WTC11 (cell line): ENCODE results near the gene TTLL13. TPM values are rescaled to one million over a fixed set of nuclear protein-coding genes. Genes with fewer than 3 reads are reported as not detected.

Experiments used
- ATAC-seq: fragments of 200-7000 bp; cut with Tn5 transposase; 2 replicates; pipeline ENCODE4 v1.10.0; 2021; ENCODE audit warnings: mild to moderate bottlenecking, moderate library complexity
- CTCF ChIA-PET: fragments of 300-600 bp; sonication (Branson Sonifier 250); formaldehyde crosslinking; loops from one replicate; lab custom pipeline; 2021; ENCODE audit warnings: antibody characterized with exemption; lab: Charles Lee
- POLR2A ChIA-PET: fragments of 350-600 bp; sonication (Branson Sonifier 250); formaldehyde crosslinking; loops from one replicate; lab custom pipeline; 2021; ENCODE audit warnings: antibody characterized with exemption; lab: Charles Lee
- DNase-seq: peaks from one replicate; pipeline ENCODE4 v3.0.0; 2021; ENCODE audit warnings: low spot score
- H3K27ac Mint-ChIP-seq: 2 replicates; pipeline ENCODE4 v1.8.0; 2021; ENCODE audit warnings: mixed read lengths
- H3K27me3 Mint-ChIP-seq: 2 replicates; pipeline ENCODE4 v1.8.0; 2021; ENCODE audit warnings: low read depth, mild to moderate bottlenecking, moderate library complexity, mixed read lengths
- H3K36me3 Mint-ChIP-seq: 2 replicates; pipeline ENCODE4 v1.8.0; 2021; ENCODE audit warnings: mixed read lengths
- H3K4me1 Mint-ChIP-seq: 2 replicates; pipeline ENCODE4 v1.8.0; 2022; ENCODE audit warnings: mixed read lengths
- H3K4me3 Mint-ChIP-seq: 2 replicates; pipeline ENCODE4 v1.8.0; 2021; ENCODE audit warnings: mild to moderate bottlenecking, moderate library complexity, mixed read lengths
- H3K9me3 Mint-ChIP-seq: 2 replicates; pipeline ENCODE4 v1.8.0; 2021; ENCODE audit warnings: mixed read lengths
- ESRRA ChIP-seq: sonication (generic); formaldehyde crosslinking; IDR thresholded peaks from 2 replicates; pipeline ENCODE4 v1.8.1; 2022; ENCODE audit warnings: mild to moderate bottlenecking, missing genetic modification reagents, borderline replicate concordance
- FOXP1 ChIP-seq: sonication (generic); formaldehyde crosslinking; IDR thresholded peaks from 2 replicates; pipeline ENCODE4 v1.8.0; 2022; ENCODE audit warnings: missing genetic modification reagents, mild to moderate bottlenecking, moderate library complexity, borderline replicate concordance
- GABPB1 ChIP-seq: sonication (generic); formaldehyde crosslinking; IDR thresholded peaks from 2 replicates; pipeline ENCODE4 v1.8.1; 2023; ENCODE audit warnings: mild to moderate bottlenecking, missing genetic modification reagents
- GRHL2 ChIP-seq: fragments of 250-450 bp; sonication (Bioruptor Pico); IDR thresholded peaks from 2 replicates; pipeline ENCODE4 v1.8.0; 2022; ENCODE audit warnings: mild to moderate bottlenecking, moderate library complexity; ENCODE audit not compliant: insufficient replicate concordance, severe bottlenecking
- MXD4 ChIP-seq: fragments of 250-450 bp; sonication (Bioruptor Pico); IDR thresholded peaks from 2 replicates; pipeline ENCODE4 v1.8.0; 2021; ENCODE audit warnings: mild to moderate bottlenecking, moderate library complexity, borderline replicate concordance
- NR2C2 ChIP-seq: sonication (generic); formaldehyde crosslinking; IDR thresholded peaks from 2 replicates; pipeline ENCODE4 v1.8.0; 2022; ENCODE audit warnings: mild to moderate bottlenecking, missing genetic modification reagents
- OVOL2 ChIP-seq: fragments of 250-450 bp; sonication (Bioruptor Pico); IDR thresholded peaks from 2 replicates; pipeline ENCODE4 v1.9.0; 2021; ENCODE audit warnings: mild to moderate bottlenecking, borderline replicate concordance
- SMAD3 ChIP-seq: sonication (generic); formaldehyde crosslinking; IDR thresholded peaks from 2 replicates; pipeline ENCODE4 v1.8.0; 2022; ENCODE audit warnings: missing genetic modification reagents, mild to moderate bottlenecking, borderline replicate concordance
- TEAD4 ChIP-seq: sonication (generic); formaldehyde crosslinking; IDR thresholded peaks from 2 replicates; pipeline ENCODE4 v1.8.0; 2022; ENCODE audit warnings: mild to moderate bottlenecking, missing genetic modification reagents
- ZBTB21 ChIP-seq: sonication (generic); formaldehyde crosslinking; IDR thresholded peaks from 2 replicates; pipeline ENCODE4 v1.8.1; 2023; ENCODE audit warnings: mild to moderate bottlenecking, missing genetic modification reagents, borderline replicate concordance
- ZNF121 ChIP-seq: sonication (generic); formaldehyde crosslinking; IDR thresholded peaks from 2 replicates; pipeline ENCODE4 v1.8.0; 2023; ENCODE audit warnings: missing genetic modification reagents
- ZNF138 ChIP-seq: sonication (generic); formaldehyde crosslinking; conservative IDR thresholded peaks from 2 replicates; pipeline ENCODE4 v1.8.1; 2022; ENCODE audit warnings: mild to moderate bottlenecking, moderate library complexity, missing genetic modification reagents
- ZNF219 ChIP-seq: sonication (generic); formaldehyde crosslinking; IDR thresholded peaks from 2 replicates; pipeline ENCODE4 v1.8.0; 2023; ENCODE audit warnings: missing genetic modification reagents, mild to moderate bottlenecking, borderline replicate concordance
- ZNF416 ChIP-seq: fragments of 250-450 bp; sonication (Bioruptor Pico); IDR thresholded peaks from 2 replicates; pipeline ENCODE4 v1.9.0; 2021; ENCODE audit warnings: mild to moderate bottlenecking, inconsistent platforms
- ZNF671 ChIP-seq: fragments of 250-450 bp; sonication (Bioruptor Pico); IDR thresholded peaks from 2 replicates; pipeline ENCODE4 v1.8.0; 2021; ENCODE audit warnings: mild to moderate bottlenecking
- total RNA-seq: library from RNA; stranded (reverse); gene quantifications from 3 replicates; pipeline ENCODE4 v1.2.3, GENCODE V29; 2021
- TF ChIP-seq, protein P1 (sequence below): sonication (generic); formaldehyde crosslinking; IDR thresholded peaks from 2 replicates; pipeline ENCODE4 v1.8.1; 2023; ENCODE audit warnings: mild to moderate bottlenecking, missing genetic modification reagents, moderate library complexity
- TF ChIP-seq, protein P2 (sequence below): fragments of 250-450 bp; sonication (Bioruptor Pico); IDR thresholded peaks from 2 replicates; pipeline ENCODE4 v1.8.0; 2021; ENCODE audit warnings: mild to moderate bottlenecking
- TF ChIP-seq, protein P3 (sequence below): sonication (generic); formaldehyde crosslinking; conservative IDR thresholded peaks from 2 replicates; pipeline ENCODE4 v1.8.1; 2022; ENCODE audit warnings: mild to moderate bottlenecking, missing genetic modification reagents
- TF ChIP-seq, protein P4 (sequence below): sonication (generic); formaldehyde crosslinking; IDR thresholded peaks from 2 replicates; pipeline ENCODE4 v1.8.0; 2022; ENCODE audit warnings: mild to moderate bottlenecking, missing genetic modification reagents
- TF ChIP-seq, protein P5 (sequence below): sonication (generic); formaldehyde crosslinking; IDR thresholded peaks from 2 replicates; pipeline ENCODE4 v1.8.0; 2022; ENCODE audit warnings: mild to moderate bottlenecking, missing genetic modification reagents
- TF ChIP-seq, protein P6 (sequence below): sonication (generic); formaldehyde crosslinking; IDR thresholded peaks from 2 replicates; pipeline ENCODE4 v1.8.1; 2022; ENCODE audit warnings: mild to moderate bottlenecking, moderate library complexity, missing genetic modification reagents

TTLL13 gene
- total RNA-seq, 1 experiment from 2014 or later, result 0.48 TPM

DNA sequence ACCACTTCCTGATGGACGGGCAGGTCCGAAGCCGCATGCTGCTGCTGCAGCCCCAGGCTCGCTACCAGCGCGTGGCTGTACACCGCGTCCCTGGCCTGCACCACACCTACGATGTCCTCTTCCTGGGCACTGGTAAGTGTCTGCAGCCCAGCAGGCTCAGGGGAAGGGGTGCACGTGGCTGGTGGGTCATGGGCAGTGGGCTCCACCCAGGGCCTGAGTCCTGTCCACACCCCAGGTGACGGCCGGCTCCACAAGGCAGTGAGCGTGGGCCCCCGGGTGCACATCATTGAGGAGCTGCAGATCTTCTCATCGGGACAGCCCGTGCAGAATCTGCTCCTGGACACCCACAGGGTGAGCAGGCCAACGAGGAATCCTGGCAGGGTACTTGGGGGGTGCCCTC is 24.3 kb upstream of the TTLL13 start:
- ChIA-PET POLR2A (no interaction called here), CTCF (no interaction called here)
- Mint-ChIP-seq H3K4me1 (no peaks in the 10 kb centered on the region), H3K4me3 (no peak overlapping the region), H3K9me3 (no peaks in the 10 kb centered on the region), H3K27me3 (no peaks in the 10 kb centered on the region), H3K36me3 (peaks cover 46% of the 10 kb centered on the region), H3K27ac (no peak overlapping the region)
- no peak for TF ChIP-seq ZNF138
- no peak for TF ChIP-seq NR2C2 (CRISPR knock-in tag)
- no peak for TF ChIP-seq ZBTB21 (CRISPR knock-in tag)
- ATAC-seq (no peak), DNase-seq (no peak)

DNA sequence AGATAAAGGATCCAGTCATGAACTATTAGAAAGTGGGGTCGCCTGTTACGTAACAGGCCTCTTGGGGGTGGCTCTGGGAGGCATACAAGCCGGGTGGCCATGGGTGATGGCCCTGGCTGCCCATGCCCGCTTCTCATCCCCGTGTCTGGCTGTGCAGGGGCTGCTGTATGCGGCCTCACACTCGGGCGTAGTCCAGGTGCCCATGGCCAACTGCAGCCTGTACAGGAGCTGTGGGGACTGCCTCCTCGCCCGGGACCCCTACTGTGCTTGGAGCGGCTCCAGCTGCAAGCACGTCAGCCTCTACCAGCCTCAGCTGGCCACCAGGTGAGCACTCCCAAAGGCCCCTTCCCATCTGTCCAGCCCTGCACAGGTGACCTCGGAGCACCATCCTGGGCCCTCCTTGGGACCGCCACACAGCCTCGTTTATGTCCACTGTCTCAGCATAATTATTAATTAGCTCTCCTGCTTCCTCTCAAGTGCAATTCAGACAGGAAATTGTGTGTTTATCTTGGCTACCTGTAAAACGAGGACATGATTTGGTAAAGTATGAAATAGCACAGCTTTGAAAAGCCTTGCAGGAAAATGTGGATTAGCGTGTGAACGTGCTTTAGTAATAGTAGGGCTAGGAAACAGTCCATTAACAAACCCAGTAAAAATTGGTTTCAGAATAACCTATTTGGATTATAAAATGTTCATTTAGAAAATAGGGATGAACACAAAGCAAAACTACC is 23.7 kb upstream of the TTLL13 start:
- ATAC-seq (no peak), DNase-seq (no peak)
- Mint-ChIP-seq H3K27me3 (no peaks in the 10 kb centered on the region), H3K36me3 (peaks cover 47% of the 10 kb centered on the region), H3K4me1 (no peaks in the 10 kb centered on the region), H3K9me3 (no peaks in the 10 kb centered on the region), H3K27ac (no peak overlapping the region), H3K4me3 (no peak overlapping the region)
- TF ChIP-seq SMAD3 (no peak), GABPB1 (CRISPR knock-in tag) (no peak), ZNF121 (CRISPR knock-in tag) (no peak)
- TF ChIP-seq, protein P1, sequence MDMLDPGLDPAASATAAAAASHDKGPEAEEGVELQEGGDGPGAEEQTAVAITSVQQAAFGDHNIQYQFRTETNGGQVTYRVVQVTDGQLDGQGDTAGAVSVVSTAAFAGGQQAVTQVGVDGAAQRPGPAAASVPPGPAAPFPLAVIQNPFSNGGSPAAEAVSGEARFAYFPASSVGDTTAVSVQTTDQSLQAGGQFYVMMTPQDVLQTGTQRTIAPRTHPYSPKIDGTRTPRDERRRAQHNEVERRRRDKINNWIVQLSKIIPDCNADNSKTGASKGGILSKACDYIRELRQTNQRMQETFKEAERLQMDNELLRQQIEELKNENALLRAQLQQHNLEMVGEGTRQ (CRISPR knock-in tag), result no peak
- TF ChIP-seq, protein P2, sequence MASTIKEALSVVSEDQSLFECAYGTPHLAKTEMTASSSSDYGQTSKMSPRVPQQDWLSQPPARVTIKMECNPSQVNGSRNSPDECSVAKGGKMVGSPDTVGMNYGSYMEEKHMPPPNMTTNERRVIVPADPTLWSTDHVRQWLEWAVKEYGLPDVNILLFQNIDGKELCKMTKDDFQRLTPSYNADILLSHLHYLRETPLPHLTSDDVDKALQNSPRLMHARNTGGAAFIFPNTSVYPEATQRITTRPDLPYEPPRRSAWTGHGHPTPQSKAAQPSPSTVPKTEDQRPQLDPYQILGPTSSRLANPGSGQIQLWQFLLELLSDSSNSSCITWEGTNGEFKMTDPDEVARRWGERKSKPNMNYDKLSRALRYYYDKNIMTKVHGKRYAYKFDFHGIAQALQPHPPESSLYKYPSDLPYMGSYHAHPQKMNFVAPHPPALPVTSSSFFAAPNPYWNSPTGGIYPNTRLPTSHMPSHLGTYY (CRISPR knock-in tag), result no peak
- TF ChIP-seq, protein P3, sequence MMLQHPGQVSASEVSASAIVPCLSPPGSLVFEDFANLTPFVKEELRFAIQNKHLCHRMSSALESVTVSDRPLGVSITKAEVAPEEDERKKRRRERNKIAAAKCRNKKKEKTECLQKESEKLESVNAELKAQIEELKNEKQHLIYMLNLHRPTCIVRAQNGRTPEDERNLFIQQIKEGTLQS (CRISPR knock-in tag), result no peak
- ChIA-PET POLR2A (no interaction called here), CTCF (no interaction called here)

DNA sequence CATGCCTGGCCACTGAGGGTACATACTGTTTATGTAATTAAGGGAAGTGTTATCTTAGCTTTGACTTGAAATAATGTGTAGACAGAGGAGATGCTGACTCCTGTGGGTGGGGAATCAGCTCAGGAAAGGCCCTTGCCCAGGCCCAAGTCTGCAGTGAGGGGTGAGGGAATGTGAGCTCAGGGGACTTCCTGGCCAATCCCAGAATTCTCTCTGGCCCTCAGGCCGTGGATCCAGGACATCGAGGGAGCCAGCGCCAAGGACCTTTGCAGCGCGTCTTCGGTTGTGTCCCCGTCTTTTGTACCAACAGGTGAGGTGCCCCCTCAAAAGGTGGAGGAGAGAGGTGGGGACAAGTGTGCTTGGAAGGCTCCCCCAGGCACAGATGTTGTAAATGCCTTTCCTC is 22.0 kb upstream of the TTLL13 start:
- no peaks in the 10 kb centered on the region for H3K9me3 Mint-ChIP-seq
- ChIA-PET POLR2A (no interaction called here), CTCF (no interaction called here)
- 0 out of 2 replicates have a peak, but pooled peaks cover 2% of the 10 kb centered on the region for H3K4me1 Mint-ChIP-seq
- no peak for ATAC-seq
- no peak overlapping the region for H3K27ac Mint-ChIP-seq
- H3K27me3 Mint-ChIP-seq, result no peaks in the 10 kb centered on the region
- H3K4me3 Mint-ChIP-seq, result no peak overlapping the region
- peaks cover 40% of the 10 kb centered on the region for H3K36me3 Mint-ChIP-seq
- no peak for TF ChIP-seq ESRRA (CRISPR knock-in tag)
- no peak for DNase-seq

DNA sequence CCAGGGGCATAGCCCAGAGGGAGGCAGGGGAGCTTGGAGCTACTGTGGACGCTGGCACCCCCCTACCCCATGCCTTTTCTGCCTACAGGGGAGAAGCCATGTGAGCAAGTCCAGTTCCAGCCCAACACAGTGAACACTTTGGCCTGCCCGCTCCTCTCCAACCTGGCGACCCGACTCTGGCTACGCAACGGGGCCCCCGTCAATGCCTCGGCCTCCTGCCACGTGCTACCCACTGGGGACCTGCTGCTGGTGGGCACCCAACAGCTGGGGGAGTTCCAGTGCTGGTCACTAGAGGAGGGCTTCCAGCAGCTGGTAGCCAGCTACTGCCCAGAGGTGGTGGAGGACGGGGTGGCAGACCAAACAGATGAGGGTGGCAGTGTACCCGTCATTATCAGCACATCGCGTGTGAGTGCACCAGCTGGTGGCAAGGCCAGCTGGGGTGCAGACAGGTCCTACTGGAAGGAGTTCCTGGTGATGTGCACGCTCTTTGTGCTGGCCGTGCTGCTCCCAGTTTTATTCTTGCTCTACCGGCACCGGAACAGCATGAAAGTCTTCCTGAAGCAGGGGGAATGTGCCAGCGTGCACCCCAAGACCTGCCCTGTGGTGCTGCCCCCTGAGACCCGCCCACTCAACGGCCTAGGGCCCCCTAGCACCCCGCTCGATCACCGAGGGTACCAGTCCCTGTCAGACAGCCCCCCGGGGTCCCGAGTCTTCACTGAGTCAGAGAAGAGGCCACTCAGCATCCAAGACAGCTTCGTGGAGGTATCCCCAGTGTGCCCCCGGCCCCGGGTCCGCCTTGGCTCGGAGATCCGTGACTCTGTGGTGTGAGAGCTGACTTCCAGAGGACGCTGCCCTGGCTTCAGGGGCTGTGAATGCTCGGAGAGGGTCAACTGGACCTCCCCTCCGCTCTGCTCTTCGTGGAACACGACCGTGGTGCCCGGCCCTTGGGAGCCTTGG is 21.3 kb upstream of the TTLL13 start:
- Mint-ChIP-seq H3K27ac (no peak overlapping the region), H3K4me1 (peaks cover 7% of the 10 kb centered on the region), H3K4me3 (no peak overlapping the region), H3K36me3 (peaks cover 40% of the 10 kb centered on the region), H3K27me3 (no peaks in the 10 kb centered on the region), H3K9me3 (no peaks in the 10 kb centered on the region)
- ATAC-seq (no peak), DNase-seq (no peak)
- ChIA-PET CTCF (no interaction called here), POLR2A (no interaction called here)
- TF ChIP-seq FOXP1 (no peak), ESRRA (CRISPR knock-in tag) (no peak), OVOL2 (CRISPR knock-in tag) (no peak), NR2C2 (CRISPR knock-in tag) (no peak), ZNF416 (CRISPR knock-in tag) (no peak), ZNF671 (CRISPR knock-in tag) (no peak), MXD4 (CRISPR knock-in tag) (no peak), TEAD4 (CRISPR knock-in tag) (no peak), GRHL2 (CRISPR knock-in tag) (no peak), ZNF219 (CRISPR knock-in tag) (no peak)
- TF ChIP-seq, protein P4, sequence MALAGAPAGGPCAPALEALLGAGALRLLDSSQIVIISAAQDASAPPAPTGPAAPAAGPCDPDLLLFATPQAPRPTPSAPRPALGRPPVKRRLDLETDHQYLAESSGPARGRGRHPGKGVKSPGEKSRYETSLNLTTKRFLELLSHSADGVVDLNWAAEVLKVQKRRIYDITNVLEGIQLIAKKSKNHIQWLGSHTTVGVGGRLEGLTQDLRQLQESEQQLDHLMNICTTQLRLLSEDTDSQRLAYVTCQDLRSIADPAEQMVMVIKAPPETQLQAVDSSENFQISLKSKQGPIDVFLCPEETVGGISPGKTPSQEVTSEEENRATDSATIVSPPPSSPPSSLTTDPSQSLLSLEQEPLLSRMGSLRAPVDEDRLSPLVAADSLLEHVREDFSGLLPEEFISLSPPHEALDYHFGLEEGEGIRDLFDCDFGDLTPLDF, result no peak
- TF ChIP-seq, protein P5, sequence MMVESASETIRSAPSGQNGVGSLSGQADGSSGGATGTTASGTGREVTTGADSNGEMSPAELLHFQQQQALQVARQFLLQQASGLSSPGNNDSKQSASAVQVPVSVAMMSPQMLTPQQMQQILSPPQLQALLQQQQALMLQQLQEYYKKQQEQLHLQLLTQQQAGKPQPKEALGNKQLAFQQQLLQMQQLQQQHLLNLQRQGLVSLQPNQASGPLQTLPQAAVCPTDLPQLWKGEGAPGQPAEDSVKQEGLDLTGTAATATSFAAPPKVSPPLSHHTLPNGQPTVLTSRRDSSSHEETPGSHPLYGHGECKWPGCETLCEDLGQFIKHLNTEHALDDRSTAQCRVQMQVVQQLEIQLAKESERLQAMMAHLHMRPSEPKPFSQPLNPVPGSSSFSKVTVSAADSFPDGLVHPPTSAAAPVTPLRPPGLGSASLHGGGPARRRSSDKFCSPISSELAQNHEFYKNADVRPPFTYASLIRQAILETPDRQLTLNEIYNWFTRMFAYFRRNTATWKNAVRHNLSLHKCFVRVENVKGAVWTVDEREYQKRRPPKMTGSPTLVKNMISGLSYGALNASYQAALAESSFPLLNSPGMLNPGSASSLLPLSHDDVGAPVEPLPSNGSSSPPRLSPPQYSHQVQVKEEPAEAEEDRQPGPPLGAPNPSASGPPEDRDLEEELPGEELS, result no peak
- TF ChIP-seq, protein P6, sequence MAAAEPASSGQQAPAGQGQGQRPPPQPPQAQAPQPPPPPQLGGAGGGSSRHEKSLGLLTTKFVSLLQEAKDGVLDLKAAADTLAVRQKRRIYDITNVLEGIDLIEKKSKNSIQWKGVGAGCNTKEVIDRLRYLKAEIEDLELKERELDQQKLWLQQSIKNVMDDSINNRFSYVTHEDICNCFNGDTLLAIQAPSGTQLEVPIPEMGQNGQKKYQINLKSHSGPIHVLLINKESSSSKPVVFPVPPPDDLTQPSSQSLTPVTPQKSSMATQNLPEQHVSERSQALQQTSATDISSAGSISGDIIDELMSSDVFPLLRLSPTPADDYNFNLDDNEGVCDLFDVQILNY (CRISPR knock-in tag), result no peak
